Measurements from ENCODE around the gene TRIM63. TPM values are rescaled to one million over a fixed set of nuclear protein-coding genes. Genes with fewer than 3 reads are reported as not detected.

TRIM63 gene
- total RNA-seq, 1 experiment from 2014 or later, result not detected

DNA sequence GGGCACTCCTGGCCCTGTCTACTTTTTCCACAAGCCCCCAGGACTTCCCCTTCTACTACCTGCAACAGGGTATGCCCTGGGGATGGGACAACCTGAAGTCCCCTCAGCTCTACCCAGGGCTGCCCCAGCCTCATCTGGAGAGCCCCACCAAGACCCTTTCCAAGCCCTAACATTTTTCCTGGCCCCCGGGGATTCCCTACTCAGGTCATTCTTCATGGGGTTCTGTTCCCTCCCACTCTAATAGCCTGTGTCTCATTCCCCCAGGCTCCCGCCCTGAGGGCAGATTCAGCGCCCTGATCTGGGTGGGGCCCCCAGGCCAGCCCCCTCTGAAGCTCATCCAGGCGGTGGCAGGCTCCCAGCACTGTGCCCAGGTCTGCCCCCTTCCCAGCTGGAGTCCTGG, 36.2 kb downstream of the TRIM63 start (continued):
- TF ChIP-seq, protein P1, sequence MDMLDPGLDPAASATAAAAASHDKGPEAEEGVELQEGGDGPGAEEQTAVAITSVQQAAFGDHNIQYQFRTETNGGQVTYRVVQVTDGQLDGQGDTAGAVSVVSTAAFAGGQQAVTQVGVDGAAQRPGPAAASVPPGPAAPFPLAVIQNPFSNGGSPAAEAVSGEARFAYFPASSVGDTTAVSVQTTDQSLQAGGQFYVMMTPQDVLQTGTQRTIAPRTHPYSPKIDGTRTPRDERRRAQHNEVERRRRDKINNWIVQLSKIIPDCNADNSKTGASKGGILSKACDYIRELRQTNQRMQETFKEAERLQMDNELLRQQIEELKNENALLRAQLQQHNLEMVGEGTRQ (CRISPR knock-in tag; IDR thresholded peaks at IDR 0.05), result no peak
- TF ChIP-seq, protein P2, sequence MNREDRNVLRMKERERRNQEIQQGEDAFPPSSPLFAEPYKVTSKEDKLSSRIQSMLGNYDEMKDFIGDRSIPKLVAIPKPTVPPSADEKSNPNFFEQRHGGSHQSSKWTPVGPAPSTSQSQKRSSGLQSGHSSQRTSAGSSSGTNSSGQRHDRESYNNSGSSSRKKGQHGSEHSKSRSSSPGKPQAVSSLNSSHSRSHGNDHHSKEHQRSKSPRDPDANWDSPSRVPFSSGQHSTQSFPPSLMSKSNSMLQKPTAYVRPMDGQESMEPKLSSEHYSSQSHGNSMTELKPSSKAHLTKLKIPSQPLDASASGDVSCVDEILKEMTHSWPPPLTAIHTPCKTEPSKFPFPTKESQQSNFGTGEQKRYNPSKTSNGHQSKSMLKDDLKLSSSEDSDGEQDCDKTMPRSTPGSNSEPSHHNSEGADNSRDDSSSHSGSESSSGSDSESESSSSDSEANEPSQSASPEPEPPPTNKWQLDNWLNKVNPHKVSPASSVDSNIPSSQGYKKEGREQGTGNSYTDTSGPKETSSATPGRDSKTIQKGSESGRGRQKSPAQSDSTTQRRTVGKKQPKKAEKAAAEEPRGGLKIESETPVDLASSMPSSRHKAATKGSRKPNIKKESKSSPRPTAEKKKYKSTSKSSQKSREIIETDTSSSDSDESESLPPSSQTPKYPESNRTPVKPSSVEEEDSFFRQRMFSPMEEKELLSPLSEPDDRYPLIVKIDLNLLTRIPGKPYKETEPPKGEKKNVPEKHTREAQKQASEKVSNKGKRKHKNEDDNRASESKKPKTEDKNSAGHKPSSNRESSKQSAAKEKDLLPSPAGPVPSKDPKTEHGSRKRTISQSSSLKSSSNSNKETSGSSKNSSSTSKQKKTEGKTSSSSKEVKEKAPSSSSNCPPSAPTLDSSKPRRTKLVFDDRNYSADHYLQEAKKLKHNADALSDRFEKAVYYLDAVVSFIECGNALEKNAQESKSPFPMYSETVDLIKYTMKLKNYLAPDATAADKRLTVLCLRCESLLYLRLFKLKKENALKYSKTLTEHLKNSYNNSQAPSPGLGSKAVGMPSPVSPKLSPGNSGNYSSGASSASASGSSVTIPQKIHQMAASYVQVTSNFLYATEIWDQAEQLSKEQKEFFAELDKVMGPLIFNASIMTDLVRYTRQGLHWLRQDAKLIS (CRISPR knock-in tag; IDR thresholded peaks at IDR 0.05; ENCODE audit: borderline replicate concordance), result no peak
- TF ChIP-seq ZNF317 (CRISPR knock-in tag; IDR thresholded peaks at IDR 0.05; ENCODE audit: borderline replicate concordance, low read depth), result no peak
- TF ChIP-seq, protein P3, sequence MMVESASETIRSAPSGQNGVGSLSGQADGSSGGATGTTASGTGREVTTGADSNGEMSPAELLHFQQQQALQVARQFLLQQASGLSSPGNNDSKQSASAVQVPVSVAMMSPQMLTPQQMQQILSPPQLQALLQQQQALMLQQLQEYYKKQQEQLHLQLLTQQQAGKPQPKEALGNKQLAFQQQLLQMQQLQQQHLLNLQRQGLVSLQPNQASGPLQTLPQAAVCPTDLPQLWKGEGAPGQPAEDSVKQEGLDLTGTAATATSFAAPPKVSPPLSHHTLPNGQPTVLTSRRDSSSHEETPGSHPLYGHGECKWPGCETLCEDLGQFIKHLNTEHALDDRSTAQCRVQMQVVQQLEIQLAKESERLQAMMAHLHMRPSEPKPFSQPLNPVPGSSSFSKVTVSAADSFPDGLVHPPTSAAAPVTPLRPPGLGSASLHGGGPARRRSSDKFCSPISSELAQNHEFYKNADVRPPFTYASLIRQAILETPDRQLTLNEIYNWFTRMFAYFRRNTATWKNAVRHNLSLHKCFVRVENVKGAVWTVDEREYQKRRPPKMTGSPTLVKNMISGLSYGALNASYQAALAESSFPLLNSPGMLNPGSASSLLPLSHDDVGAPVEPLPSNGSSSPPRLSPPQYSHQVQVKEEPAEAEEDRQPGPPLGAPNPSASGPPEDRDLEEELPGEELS (CRISPR knock-in tag; IDR thresholded peaks at IDR 0.05), result no peak
- TF ChIP-seq, protein P4, sequence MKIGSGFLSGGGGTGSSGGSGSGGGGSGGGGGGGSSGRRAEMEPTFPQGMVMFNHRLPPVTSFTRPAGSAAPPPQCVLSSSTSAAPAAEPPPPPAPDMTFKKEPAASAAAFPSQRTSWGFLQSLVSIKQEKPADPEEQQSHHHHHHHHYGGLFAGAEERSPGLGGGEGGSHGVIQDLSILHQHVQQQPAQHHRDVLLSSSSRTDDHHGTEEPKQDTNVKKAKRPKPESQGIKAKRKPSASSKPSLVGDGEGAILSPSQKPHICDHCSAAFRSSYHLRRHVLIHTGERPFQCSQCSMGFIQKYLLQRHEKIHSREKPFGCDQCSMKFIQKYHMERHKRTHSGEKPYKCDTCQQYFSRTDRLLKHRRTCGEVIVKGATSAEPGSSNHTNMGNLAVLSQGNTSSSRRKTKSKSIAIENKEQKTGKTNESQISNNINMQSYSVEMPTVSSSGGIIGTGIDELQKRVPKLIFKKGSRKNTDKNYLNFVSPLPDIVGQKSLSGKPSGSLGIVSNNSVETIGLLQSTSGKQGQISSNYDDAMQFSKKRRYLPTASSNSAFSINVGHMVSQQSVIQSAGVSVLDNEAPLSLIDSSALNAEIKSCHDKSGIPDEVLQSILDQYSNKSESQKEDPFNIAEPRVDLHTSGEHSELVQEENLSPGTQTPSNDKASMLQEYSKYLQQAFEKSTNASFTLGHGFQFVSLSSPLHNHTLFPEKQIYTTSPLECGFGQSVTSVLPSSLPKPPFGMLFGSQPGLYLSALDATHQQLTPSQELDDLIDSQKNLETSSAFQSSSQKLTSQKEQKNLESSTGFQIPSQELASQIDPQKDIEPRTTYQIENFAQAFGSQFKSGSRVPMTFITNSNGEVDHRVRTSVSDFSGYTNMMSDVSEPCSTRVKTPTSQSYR (CRISPR knock-in tag; IDR thresholded peaks at IDR 0.05), result no peak
- TF ChIP-seq, protein P5, sequence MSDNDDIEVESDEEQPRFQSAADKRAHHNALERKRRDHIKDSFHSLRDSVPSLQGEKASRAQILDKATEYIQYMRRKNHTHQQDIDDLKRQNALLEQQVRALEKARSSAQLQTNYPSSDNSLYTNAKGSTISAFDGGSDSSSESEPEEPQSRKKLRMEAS (CRISPR knock-in tag; IDR thresholded peaks at IDR 0.05), result no peak
- TF ChIP-seq, protein P6, sequence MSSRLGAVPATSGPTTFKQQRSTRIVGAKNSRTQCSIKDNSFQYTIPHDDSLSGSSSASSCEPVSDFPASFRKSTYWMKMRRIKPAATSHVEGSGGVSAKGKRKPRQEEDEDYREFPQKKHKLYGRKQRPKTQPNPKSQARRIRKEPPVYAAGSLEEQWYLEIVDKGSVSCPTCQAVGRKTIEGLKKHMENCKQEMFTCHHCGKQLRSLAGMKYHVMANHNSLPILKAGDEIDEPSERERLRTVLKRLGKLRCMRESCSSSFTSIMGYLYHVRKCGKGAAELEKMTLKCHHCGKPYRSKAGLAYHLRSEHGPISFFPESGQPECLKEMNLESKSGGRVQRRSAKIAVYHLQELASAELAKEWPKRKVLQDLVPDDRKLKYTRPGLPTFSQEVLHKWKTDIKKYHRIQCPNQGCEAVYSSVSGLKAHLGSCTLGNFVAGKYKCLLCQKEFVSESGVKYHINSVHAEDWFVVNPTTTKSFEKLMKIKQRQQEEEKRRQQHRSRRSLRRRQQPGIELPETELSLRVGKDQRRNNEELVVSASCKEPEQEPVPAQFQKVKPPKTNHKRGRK (CRISPR knock-in tag; IDR thresholded peaks at IDR 0.05; ENCODE audit: borderline replicate concordance), result no peak

DNA sequence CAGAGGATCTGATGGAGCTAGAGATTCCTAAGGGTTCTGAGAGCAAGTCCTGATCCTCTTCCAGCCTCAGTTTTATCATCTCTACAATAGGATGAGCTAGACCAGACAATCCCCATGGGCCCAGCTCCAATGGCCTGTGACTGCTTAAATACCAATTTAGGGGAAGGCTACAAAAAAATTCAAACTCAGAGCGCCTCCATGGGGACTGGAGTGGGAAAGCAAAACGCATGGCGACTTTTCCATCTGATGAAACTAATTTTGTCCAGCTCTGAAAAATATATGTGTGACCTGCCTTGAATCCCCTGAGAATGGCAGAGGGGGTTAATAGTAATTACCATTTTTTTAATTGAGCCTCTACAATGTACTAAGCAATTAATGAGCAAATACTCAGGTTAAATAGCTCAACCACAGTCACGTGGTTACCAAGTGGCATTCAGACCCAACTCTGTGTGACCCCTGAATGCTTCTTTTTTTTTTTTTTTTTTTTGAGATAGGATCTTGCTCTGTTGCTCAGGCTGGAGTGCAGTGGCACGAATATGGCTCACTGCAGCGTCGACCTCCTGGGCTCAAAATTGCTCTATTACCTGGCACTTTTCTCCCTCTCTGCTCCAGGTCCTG, 37.5 kb downstream of the TRIM63 start:
- peak; percentile 34 for ATAC-seq
- no peak overlapping the region for H3K27ac Mint-ChIP-seq
- no peak overlapping the region for H3K4me3 Mint-ChIP-seq
- peaks cover 35% of the 10 kb centered on the region for H3K27me3 Mint-ChIP-seq (ENCODE audit: low read depth)
- TF ChIP-seq SOX15 (CRISPR knock-in tag; IDR thresholded peaks at IDR 0.05), result no peak
- TF ChIP-seq, protein P7, sequence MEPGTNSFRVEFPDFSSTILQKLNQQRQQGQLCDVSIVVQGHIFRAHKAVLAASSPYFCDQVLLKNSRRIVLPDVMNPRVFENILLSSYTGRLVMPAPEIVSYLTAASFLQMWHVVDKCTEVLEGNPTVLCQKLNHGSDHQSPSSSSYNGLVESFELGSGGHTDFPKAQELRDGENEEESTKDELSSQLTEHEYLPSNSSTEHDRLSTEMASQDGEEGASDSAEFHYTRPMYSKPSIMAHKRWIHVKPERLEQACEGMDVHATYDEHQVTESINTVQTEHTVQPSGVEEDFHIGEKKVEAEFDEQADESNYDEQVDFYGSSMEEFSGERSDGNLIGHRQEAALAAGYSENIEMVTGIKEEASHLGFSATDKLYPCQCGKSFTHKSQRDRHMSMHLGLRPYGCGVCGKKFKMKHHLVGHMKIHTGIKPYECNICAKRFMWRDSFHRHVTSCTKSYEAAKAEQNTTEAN (CRISPR knock-in tag; IDR thresholded peaks at IDR 0.05), result no peak
- no peak for TF ChIP-seq TEAD1 (CRISPR knock-in tag; IDR thresholded peaks at IDR 0.05)
- TF ChIP-seq FOXP1 (CRISPR knock-in tag; IDR thresholded peaks at IDR 0.05; ENCODE audit: borderline replicate concordance), result no peak
- TF ChIP-seq CBFB (CRISPR knock-in tag; IDR thresholded peaks at IDR 0.05; ENCODE audit: low read depth), result no peak
- TF ChIP-seq, protein P8, sequence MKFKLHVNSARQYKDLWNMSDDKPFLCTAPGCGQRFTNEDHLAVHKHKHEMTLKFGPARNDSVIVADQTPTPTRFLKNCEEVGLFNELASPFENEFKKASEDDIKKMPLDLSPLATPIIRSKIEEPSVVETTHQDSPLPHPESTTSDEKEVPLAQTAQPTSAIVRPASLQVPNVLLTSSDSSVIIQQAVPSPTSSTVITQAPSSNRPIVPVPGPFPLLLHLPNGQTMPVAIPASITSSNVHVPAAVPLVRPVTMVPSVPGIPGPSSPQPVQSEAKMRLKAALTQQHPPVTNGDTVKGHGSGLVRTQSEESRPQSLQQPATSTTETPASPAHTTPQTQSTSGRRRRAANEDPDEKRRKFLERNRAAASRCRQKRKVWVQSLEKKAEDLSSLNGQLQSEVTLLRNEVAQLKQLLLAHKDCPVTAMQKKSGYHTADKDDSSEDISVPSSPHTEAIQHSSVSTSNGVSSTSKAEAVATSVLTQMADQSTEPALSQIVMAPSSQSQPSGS (CRISPR knock-in tag; IDR thresholded peaks at IDR 0.05; ENCODE audit: borderline replicate concordance, low read depth), result no peak
- TF ChIP-seq, protein P9, sequence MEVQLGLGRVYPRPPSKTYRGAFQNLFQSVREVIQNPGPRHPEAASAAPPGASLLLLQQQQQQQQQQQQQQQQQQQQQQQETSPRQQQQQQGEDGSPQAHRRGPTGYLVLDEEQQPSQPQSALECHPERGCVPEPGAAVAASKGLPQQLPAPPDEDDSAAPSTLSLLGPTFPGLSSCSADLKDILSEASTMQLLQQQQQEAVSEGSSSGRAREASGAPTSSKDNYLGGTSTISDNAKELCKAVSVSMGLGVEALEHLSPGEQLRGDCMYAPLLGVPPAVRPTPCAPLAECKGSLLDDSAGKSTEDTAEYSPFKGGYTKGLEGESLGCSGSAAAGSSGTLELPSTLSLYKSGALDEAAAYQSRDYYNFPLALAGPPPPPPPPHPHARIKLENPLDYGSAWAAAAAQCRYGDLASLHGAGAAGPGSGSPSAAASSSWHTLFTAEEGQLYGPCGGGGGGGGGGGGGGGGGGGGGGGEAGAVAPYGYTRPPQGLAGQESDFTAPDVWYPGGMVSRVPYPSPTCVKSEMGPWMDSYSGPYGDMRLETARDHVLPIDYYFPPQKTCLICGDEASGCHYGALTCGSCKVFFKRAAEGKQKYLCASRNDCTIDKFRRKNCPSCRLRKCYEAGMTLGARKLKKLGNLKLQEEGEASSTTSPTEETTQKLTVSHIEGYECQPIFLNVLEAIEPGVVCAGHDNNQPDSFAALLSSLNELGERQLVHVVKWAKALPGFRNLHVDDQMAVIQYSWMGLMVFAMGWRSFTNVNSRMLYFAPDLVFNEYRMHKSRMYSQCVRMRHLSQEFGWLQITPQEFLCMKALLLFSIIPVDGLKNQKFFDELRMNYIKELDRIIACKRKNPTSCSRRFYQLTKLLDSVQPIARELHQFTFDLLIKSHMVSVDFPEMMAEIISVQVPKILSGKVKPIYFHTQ (CRISPR knock-in tag; IDR thresholded peaks at IDR 0.05), result no peak
- 0 out of 2 replicates have a peak, but pooled peaks have one; percentile 33 for TF ChIP-seq GTF2I (CRISPR knock-in tag; conservative IDR thresholded peaks at IDR 0.05)
- peaks cover 8% of the 10 kb centered on the region; the same call in 1 of the 2 replicates for H3K4me1 Mint-ChIP-seq
- POLR2A ChIA-PET, result interaction anchor here (0.6 kb wide), 2 partner anchors 93 to 797 kb away, joined by 3 to 7 read pairs; no protein-coding TSS in a partner anchor
- H3K9me3 Mint-ChIP-seq, result no peaks in the 10 kb centered on the region
- no peak for DNase-seq (ENCODE audit: low spot score)
- CTCF ChIA-PET, result interaction anchor here (0.6 to 2.1 kb wide), 31 partner anchors 9 to 485 kb away, joined by 3 to 33 read pairs (median 5); partner anchors contain the start of genes CEP85, EXTL1, MTFR1L and PAFAH2
- H3K36me3 Mint-ChIP-seq, result no peaks in the 10 kb centered on the region
